Stomach (tissue), 9 donors: ENCODE measurements around the gene TAAR9. TPM values are rescaled to one million over a fixed set of nuclear protein-coding genes. Genes with fewer than 3 reads are reported as not detected.

Experiments
- DNase-seq, 2 donors: peaks; one replicate each; pipeline versions ENCODE4 v3.0.0 to v3.0.0-alpha.2; 2013 to 2019
- H3K27ac ChIP-seq, 5 donors: fragments of 200-600 bp in 4 of 5; sonication (generic) in 4 of 5; one replicate each; pipeline ENCODE4 v1.5.1; 2013 to 2019; ENCODE audit warnings: mild to moderate bottlenecking in 1 of 5, moderate library complexity in 1 of 5
- H3K27me3 ChIP-seq, 3 donors: fragments of 200-600 bp; sonication (generic); one replicate each; pipeline ENCODE4 v1.5.1; 2017 to 2019; ENCODE audit warnings: mixed run types in 1 of 3
- H3K36me3 ChIP-seq, 4 donors: fragments of 200-600 bp; sonication (generic); 1 replicate in 3 of 4; 2 replicates in 1 of 4; pipeline ENCODE4 v1.5.1; 2016 to 2019
- H3K4me1 ChIP-seq, 4 donors: fragments of 200-600 bp; sonication (generic); one replicate each; pipeline ENCODE4 v1.5.1; 2016 to 2019
- H3K4me3 ChIP-seq, 4 donors: fragments of 200-600 bp; sonication (generic) in 3 of 4; one replicate each; pipeline ENCODE4 v1.5.1; 2016 to 2019; ENCODE audit warnings: mild to moderate bottlenecking in 1 of 4
- H3K9me3 ChIP-seq, 4 donors: fragments of 200-600 bp; sonication (generic); one replicate each; pipeline ENCODE4 v1.5.1; 2016 to 2019
- CTCF ChIP-seq, 7 experiments: fragments of 450-650 bp in 4 of 7; fragments of 200-600 bp in 3 of 7; sonication (generic) in 3 of 7; IDR thresholded peaks; one replicate each; pipeline ENCODE4 v1.5.1; 2016 to 2019; ENCODE audit warnings: antibody characterized with exemption in 7 of 7, control low read depth in 2 of 7, mild to moderate bottlenecking in 1 of 7
- EP300 ChIP-seq: sonication (generic); formaldehyde crosslinking; IDR thresholded peaks from one replicate; pipeline ENCODE4 v1.6.1; 2017; ENCODE audit warnings: antibody characterized with exemption
- POLR2A ChIP-seq, 4 donors: fragments of 450-650 bp; IDR thresholded peaks; one replicate each; pipeline ENCODE4 v1.6.1; 2016; ENCODE audit warnings: antibody characterized with exemption in 4 of 4, control low read depth in 2 of 4, mild to moderate bottlenecking in 1 of 4, moderate library complexity in 1 of 4
- POLR2AphosphoS5 ChIP-seq, 3 donors: sonication (generic); formaldehyde crosslinking; IDR thresholded peaks; one replicate each; pipeline ENCODE4 v1.6.1; 2016; ENCODE audit warnings: antibody characterized with exemption in 3 of 3
- WGBS, 5 donors: extraction: QIAGEN DNeasy Blood & Tissue Kit in 3 of 5; methylation state at CpG; one replicate each; pipeline versions ENCODE4 v1.1.5 to v1.1.7; 2013 to 2018; 5-methylcytosine and 5-hydroxymethylcytosine counted together
- intact Hi-C: fragments of 100-400 bp; cut with DNase I; formaldehyde crosslinking; loops from one replicate; pipeline ENCODE4 v1.15.1; 2023; ENCODE audit warnings: low total_unique reads
- polyA plus RNA-seq, 3 donors: library from polyadenylated mRNA; stranded (reverse); fragments of 200-250 nt; gene quantifications; one replicate each; pipeline ENCODE4 v1.2.3, GENCODE V29; 2013
- total RNA-seq, 5 donors: library from RNA; depleted of rRNA; stranded (reverse); fragments of >200 nt; gene quantifications; one replicate each; pipeline versions ENCODE4 v1.1.0 to v1.2.3, GENCODE V29; 2014 to 2016
- donor health status: healthy with polysubstance abuse.
- donor health status: Bipolar disorder and iron deficiency.
- donor health status: healthy.

Gene TAAR9
- total and polyA plus RNA-seq, 8 donors, result not detected

- peaks cover 0 to 12% (median 8%) of the 10 kb centered on the region in 4 donors for H3K36me3 ChIP-seq
- peak overlapping the region in 4 of 5 donors; percentile 86 to 95 (median 92) for H3K27ac ChIP-seq
- WGBS, 5 donors, result 11 to 22% (median 17%) methylated on average over 2 of the region's 2 CpGs
- intact Hi-C loops, result no loop called here
- no peaks in the 10 kb centered on the region for H3K9me3 ChIP-seq
- H3K27me3 ChIP-seq, result no peaks in the 10 kb centered on the region
- peak overlapping the region; percentile 83 to 96 (median 92) for H3K4me3 ChIP-seq
- TF ChIP-seq POLR2AphosphoS5 (IDR thresholded peaks at IDR 0.05), result no peak
- no peak for TF ChIP-seq CTCF (IDR thresholded peaks at IDR 0.05)
- TF ChIP-seq POLR2A (IDR thresholded peaks at IDR 0.05), result no peak
- no peak for TF ChIP-seq EP300
- peak in 1 of 2 donors; percentile 24 for DNase-seq
- peaks cover 15 to 64% (median 39%) of the 10 kb centered on the region in 4 donors for H3K4me1 ChIP-seq
Measured at GRCh38 chr6:132511831-132512220, 26.3 kb upstream of the TAAR9 start.

- Histone ChIP-seq H3K4me3 (peak overlapping the region; percentile 83 to 96 (median 92)), H3K27ac (peak overlapping the region; percentile 86 to 95 (median 92)), H3K9me3 (no peaks in the 10 kb centered on the region), H3K27me3 (no peaks in the 10 kb centered on the region), H3K36me3 (peaks cover 0 to 12% (median 6%) of the 10 kb centered on the region in 4 donors), H3K4me1 (peaks cover 15 to 61% (median 37%) of the 10 kb centered on the region in 4 donors)
- no peak for DNase-seq
- WGBS, 5 donors, result 0 to 2% (median 0%) methylated on average over 7 of the region's 7 CpGs
- TF ChIP-seq EP300 (no peak), POLR2A (IDR thresholded peaks at IDR 0.05) (no peak), POLR2AphosphoS5 (IDR thresholded peaks at IDR 0.05) (no peak), CTCF (IDR thresholded peaks at IDR 0.05) (no peak)
- intact Hi-C loops, result no loop called here
Measured at GRCh38 chr6:132512342-132512637, 25.8 kb upstream of the TAAR9 start.

GRCh38 chr6:132512638-132513632 is 25.1 kb upstream of the TAAR9 start, which contains the start of gene STX7:
Gene STX7, minus strand, starts transcription at chr6:132513116. Its CDS starts 9,586 bp downstream, at chr6:132503530.
- no peaks in the 10 kb centered on the region for H3K9me3 ChIP-seq
- peak within 1 kb of the TSS; percentile 83 to 96 (median 92) for H3K4me3 ChIP-seq
- WGBS, 5 donors, result 0 to 1% (median 1%) methylated on average over 47 to 67 of the region's 67 CpGs
- H3K27me3 ChIP-seq, result no peaks in the 10 kb centered on the region
- peak; percentile 57 to 91 (median 68) for TF ChIP-seq POLR2AphosphoS5 (IDR thresholded peaks at IDR 0.05)
- TF ChIP-seq POLR2A (IDR thresholded peaks at IDR 0.05), result peak in 1 of 4 donors; percentile 21
- TF ChIP-seq CTCF (IDR thresholded peaks at IDR 0.05), result no peak
- TF ChIP-seq EP300, result no peak
- H3K27ac ChIP-seq, result peak within 1 kb of the TSS; percentile 86 to 95 (median 92)
- DNase-seq, result peak; percentile 90 to 97
- H3K36me3 ChIP-seq, result peaks cover 0 to 6% (median 5%) of the 10 kb centered on the region in 4 donors
- intact Hi-C loops, result no loop called here
- H3K4me1 ChIP-seq, result peaks cover 15 to 54% (median 35%) of the 10 kb centered on the region in 4 donors

- Histone ChIP-seq H3K36me3 (no peaks in the 10 kb centered on the region), H3K27ac (peak overlapping the region in 4 of 5 donors; percentile 86 to 95 (median 92)), H3K9me3 (no peaks in the 10 kb centered on the region), H3K4me3 (peak overlapping the region; percentile 83 to 96 (median 92)), H3K27me3 (no peaks in the 10 kb centered on the region), H3K4me1 (peaks cover 15 to 44% (median 29%) of the 10 kb centered on the region in 4 donors)
- peak in 1 of 2 donors; percentile 33 for DNase-seq
- WGBS, 5 donors, result 22 to 38% (median 33%) methylated on average over 3 of the region's 3 CpGs
- intact Hi-C loops, result no loop called here
- no peak for TF ChIP-seq CTCF (IDR thresholded peaks at IDR 0.05)
Measured at GRCh38 chr6:132513831-132514545, 24.1 kb upstream of the TAAR9 start.
